Skin epidermis (tissue), 12 donors: ENCODE measurements around the gene GALNT9.
"Not testable (repeated sequence)": the region's sequence is repeated elsewhere in the genome, so short reads cannot be mapped to it uniquely, and the experiment has no call there.

ENCODE experiments used
- H3K27ac ChIP-seq, 21 experiments: fragments of 200-600 bp; sonication (generic) in 11 of 21; one replicate each; pipeline ENCODE4 v1.5.0; 2020; ENCODE audit warnings: mild to moderate bottlenecking in 3 of 21, inconsistent platforms in 2 of 21, moderate library complexity in 2 of 21
- H3K4me3 ChIP-seq, 7 experiments: fragments of 200-600 bp; sonication (generic) in 2 of 7; one replicate each; pipeline ENCODE4 v1.5.0; 2020; ENCODE audit warnings: inconsistent platforms in 2 of 7, mild to moderate bottlenecking in 2 of 7, moderate library complexity in 1 of 7

GALNT9 gene

GRCh38 chr12:132245521-132246101, 83.8 kb downstream of the GALNT9 start:
- H3K4me3 ChIP-seq = no peak overlapping the region
- H3K27ac ChIP-seq = no peak overlapping the region

- Histone ChIP-seq H3K27ac (no peak overlapping the region), H3K4me3 (no peak overlapping the region)
Observed at GRCh38 chr12:132244724-132245295, 84.6 kb downstream of the GALNT9 start.

GRCh38 chr12:132243596-132244310, 85.6 kb downstream of the GALNT9 start:
- H3K4me3 ChIP-seq = no peak overlapping the region
- no peak overlapping the region for H3K27ac ChIP-seq

GRCh38 chr12:132243171-132243570, 86.2 kb downstream of the GALNT9 start:
- H3K27ac ChIP-seq = not testable (repeated sequence)

GRCh38 chr12:132240669-132241007, 88.8 kb downstream of the GALNT9 start:
- H3K27ac ChIP-seq, H3K4me3 ChIP-seq: not testable (repeated sequence)

More at GRCh38 chr12:132243171-132243570, 86.2 kb downstream of the GALNT9 start:
- H3K4me3 ChIP-seq = not testable (repeated sequence)

GRCh38 chr12:132239796-132240668, 89.4 kb downstream of the GALNT9 start:
- no peak overlapping the region for H3K4me3 ChIP-seq
- no peak overlapping the region for H3K27ac ChIP-seq

- no peak overlapping the region for H3K27ac ChIP-seq
Observed at GRCh38 chr12:132239392-132239791, 90.0 kb downstream of the GALNT9 start.

GRCh38 chr12:132238884-132239283, 90.5 kb downstream of the GALNT9 start:
- H3K4me3 ChIP-seq = no peak overlapping the region

More at GRCh38 chr12:132239392-132239791, 90.0 kb downstream of the GALNT9 start:
- no peak overlapping the region for H3K4me3 ChIP-seq

GRCh38 chr12:132238488-132238854, 90.9 kb downstream of the GALNT9 start:
- Histone ChIP-seq H3K27ac (no peak overlapping the region), H3K4me3 (no peak overlapping the region)

More at GRCh38 chr12:132238884-132239283, 90.5 kb downstream of the GALNT9 start:
- no peak overlapping the region for H3K27ac ChIP-seq

- H3K4me3 ChIP-seq = no peak overlapping the region
- H3K27ac ChIP-seq = no peak overlapping the region
Observed at GRCh38 chr12:132237772-132238487, 91.5 kb downstream of the GALNT9 start.

- Histone ChIP-seq H3K4me3 (no peak overlapping the region), H3K27ac (no peak overlapping the region)
Observed at GRCh38 chr12:132236930-132237771, 92.2 kb downstream of the GALNT9 start.

GRCh38 chr12:132236129-132236929, 93.1 kb downstream of the GALNT9 start:
- no peak overlapping the region for H3K27ac ChIP-seq
- H3K4me3 ChIP-seq = no peak overlapping the region

GRCh38 chr12:132235116-132235820, 94.1 kb downstream of the GALNT9 start:
- Histone ChIP-seq H3K27ac (no peak overlapping the region), H3K4me3 (no peak overlapping the region)

- Histone ChIP-seq H3K27ac (no peak overlapping the region), H3K4me3 (no peak overlapping the region)
Observed at GRCh38 chr12:132230381-132230780, 99.0 kb downstream of the GALNT9 start.

GRCh38 chr12:132229926-132230325, 99.5 kb downstream of the GALNT9 start:
- H3K4me3 ChIP-seq = no peak overlapping the region

GRCh38 chr12:132229193-132229760, 100.1 kb downstream of the GALNT9 start:
- H3K4me3 ChIP-seq = no peak overlapping the region
- H3K27ac ChIP-seq = no peak overlapping the region

More at GRCh38 chr12:132229926-132230325, 99.5 kb downstream of the GALNT9 start:
- no peak overlapping the region for H3K27ac ChIP-seq
